ENCODE results near the gene STX7. TPM values are rescaled to one million over a fixed set of nuclear protein-coding genes. Genes with fewer than 3 reads are reported as not detected.

The STX7 gene
- total and polyA plus RNA-seq, 2 experiments from 2014 or later: 47.2 to 59.8 TPM

DNA sequence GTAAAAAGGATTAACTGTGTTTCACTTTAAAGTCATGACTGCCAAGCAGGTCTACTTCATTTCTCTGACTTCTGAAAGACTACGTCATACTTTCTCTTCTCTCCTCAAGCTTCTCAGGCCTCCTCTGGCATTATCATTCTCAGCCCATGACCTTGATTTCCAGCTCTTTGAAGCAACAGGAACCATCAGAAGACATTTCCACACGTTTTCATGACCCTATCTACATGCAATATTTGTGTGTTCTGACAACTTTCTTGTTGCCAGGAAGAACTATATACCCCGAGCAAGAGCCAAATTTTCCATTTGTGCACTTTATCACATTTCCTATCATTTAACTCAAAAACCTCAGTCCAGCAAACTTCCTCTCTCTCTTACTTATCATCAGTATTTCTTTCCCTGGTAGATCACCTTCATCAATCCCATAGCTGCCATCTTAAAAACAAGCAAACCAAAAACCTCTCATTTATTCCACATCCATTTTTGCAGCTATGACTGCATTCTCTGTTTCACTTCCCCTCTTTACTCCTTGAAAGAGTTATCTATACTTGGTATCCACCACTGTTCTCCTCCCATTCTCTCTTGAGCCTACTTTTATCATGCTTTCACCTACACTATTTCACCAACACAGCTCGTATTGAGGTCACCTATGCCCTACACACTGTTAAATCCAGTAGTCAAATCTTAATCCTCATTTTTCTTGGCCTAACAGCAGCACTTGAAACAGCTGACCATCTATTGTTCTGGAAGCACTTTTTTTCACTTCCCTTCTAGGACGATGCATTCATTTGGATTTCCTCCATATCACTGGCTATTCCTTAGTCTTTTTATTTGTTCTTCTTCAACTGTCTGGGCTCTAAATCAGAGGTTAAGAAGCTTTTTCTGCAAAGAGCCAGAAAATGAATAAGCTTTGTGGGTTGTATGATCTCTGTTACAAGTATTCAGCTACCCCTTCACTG is 47.1 kb downstream of the STX7 start:
- H3K4me2 ChIP-seq (ENCODE audit: unreplicated experiment): no peak overlapping the region
- H3K79me2 ChIP-seq (ENCODE audit: insufficient read depth): no peaks in the 10 kb centered on the region
- H3K27ac ChIP-seq: peak overlapping the region; percentile 35; the same call in 1 of the 2 replicates
- DNase-seq: no peak
- no peaks in the 10 kb centered on the region for H3K9me3 ChIP-seq (ENCODE audit: low read depth)
- no peaks in the 10 kb centered on the region for H4K20me1 ChIP-seq (ENCODE audit: insufficient read depth)
- no peaks in the 10 kb centered on the region for H3K27me3 ChIP-seq (replicated peaks; ENCODE audit: insufficient read depth)
- peaks cover 68% of the 10 kb centered on the region for H3K36me3 ChIP-seq (ENCODE audit: low read depth)
- H2AFZ ChIP-seq: no peak overlapping the region
- WGBS, 2 experiments (ENCODE audit: low coverage in 1 of 2, low lambda C conversion rate in 2 of 2, missing lambda C conversion rate in 2 of 2): 79 to 81% methylated on average over 5 of the region's 5 CpGs
- no peak overlapping the region for H3K4me3 ChIP-seq
- in situ Hi-C loops (cut with MboI): loop anchor here (10.0 kb wide), 1 partner anchor 541 kb away; no protein-coding TSS in a partner anchor
- H3F3A ChIP-seq (ENCODE audit: insufficient read depth): peaks cover 42% of the 10 kb centered on the region
- H3K4me1 ChIP-seq (ENCODE audit: insufficient read depth): peaks cover 40% of the 10 kb centered on the region
- H3K9ac ChIP-seq: no peak overlapping the region
- H3K9me2 ChIP-seq (ENCODE audit: insufficient read depth): no peaks in the 10 kb centered on the region
- no peak for TF ChIP-seq EZH2 (IDR thresholded peaks at IDR 0.05; ENCODE audit: insufficient read depth, poor library complexity, severe bottlenecking)
- no peak for TF ChIP-seq EZH2phosphoT487 (IDR thresholded peaks at IDR 0.05; ENCODE audit: insufficient read depth, low read depth)

DNA sequence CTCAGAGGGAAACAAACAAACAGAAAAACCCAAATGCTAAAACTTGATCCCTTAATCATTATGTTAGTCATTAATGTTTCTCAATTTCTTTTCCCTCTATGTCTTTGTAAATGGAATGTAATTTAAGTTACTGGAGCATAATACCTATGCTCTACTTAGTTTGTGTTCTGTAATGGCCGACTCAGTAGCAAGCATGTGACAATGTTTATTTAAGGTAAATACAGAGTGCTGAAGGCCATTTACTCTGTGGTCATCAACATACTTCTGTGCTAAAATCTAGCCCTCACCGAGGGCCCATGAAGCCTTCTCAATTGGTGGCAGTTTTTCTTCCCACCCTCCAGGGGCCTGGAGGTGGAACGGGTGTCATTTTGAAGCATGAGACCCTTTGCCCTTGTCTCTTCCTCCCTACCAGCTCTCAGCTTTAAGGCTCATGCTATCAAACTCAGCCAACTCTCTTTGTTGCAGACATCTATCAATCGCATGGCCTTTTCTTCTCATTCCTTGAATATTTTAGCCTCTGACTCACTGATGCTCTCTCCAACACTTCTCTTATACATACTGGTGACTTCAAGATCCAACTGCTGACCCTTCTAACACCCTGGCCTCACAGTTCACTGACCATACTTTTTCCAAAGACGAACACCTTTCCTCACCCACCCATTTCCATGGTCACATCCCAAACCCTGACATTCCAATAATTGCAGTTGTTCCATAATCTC is 48.2 kb downstream of the STX7 start:
- H4K20me1 ChIP-seq (ENCODE audit: insufficient read depth): no peaks in the 10 kb centered on the region
- no peaks in the 10 kb centered on the region for H3K27me3 ChIP-seq (replicated peaks; ENCODE audit: insufficient read depth)
- H2AFZ ChIP-seq: no peak overlapping the region
- peaks cover 42% of the 10 kb centered on the region for H3F3A ChIP-seq (ENCODE audit: insufficient read depth)
- H3K9ac ChIP-seq: no peak overlapping the region
- in situ Hi-C loops (cut with MboI): loop anchor here (10.0 kb wide), 1 partner anchor 540 kb away; no protein-coding TSS in a partner anchor
- DNase-seq: peak; percentile 30
- TF ChIP-seq EZH2 (IDR thresholded peaks at IDR 0.05; ENCODE audit: insufficient read depth, poor library complexity, severe bottlenecking) (no peak), EZH2phosphoT487 (IDR thresholded peaks at IDR 0.05; ENCODE audit: insufficient read depth, low read depth) (no peak)
- no peak overlapping the region for H3K4me3 ChIP-seq
- H3K9me3 ChIP-seq (ENCODE audit: low read depth): no peaks in the 10 kb centered on the region
- peaks cover 65% of the 10 kb centered on the region for H3K36me3 ChIP-seq (ENCODE audit: low read depth)
- peak overlapping the region; percentile 19 for H3K4me2 ChIP-seq (ENCODE audit: unreplicated experiment)
- WGBS, 2 experiments (ENCODE audit: low coverage in 1 of 2, low lambda C conversion rate in 2 of 2, missing lambda C conversion rate in 2 of 2): 84% methylated on average over 5 of the region's 5 CpGs
- no peak overlapping the region for H3K27ac ChIP-seq
- H3K79me2 ChIP-seq (ENCODE audit: insufficient read depth): no peaks in the 10 kb centered on the region
- H3K9me2 ChIP-seq (ENCODE audit: insufficient read depth): no peaks in the 10 kb centered on the region
- H3K4me1 ChIP-seq (ENCODE audit: insufficient read depth): peaks cover 40% of the 10 kb centered on the region

DNA sequence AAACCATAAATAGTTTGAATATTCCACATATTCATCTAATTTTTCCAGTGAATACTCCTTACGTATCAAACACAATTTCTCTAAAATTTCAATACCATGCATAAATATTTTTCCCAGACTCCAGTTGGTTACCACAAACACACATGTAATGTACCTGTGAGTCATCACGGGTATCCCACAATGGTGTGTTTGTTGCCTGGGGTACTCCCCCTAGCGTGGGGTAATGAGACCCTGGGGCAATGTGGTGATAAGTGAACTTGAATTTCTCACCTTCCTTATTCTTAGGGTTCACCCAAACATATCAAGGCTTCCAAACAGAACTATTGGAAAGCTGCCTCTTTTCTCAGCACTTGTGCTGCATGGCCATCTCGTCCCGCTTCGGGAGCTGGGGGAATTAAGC is 51.0 kb downstream of the STX7 start:
- no peaks in the 10 kb centered on the region for H3K9me2 ChIP-seq (ENCODE audit: insufficient read depth)
- H3K4me1 ChIP-seq (ENCODE audit: insufficient read depth): peaks cover 34% of the 10 kb centered on the region
- DNase-seq: no peak
- H3K9ac ChIP-seq: no peak overlapping the region
- H3F3A ChIP-seq (ENCODE audit: insufficient read depth): peaks cover 30% of the 10 kb centered on the region; the same call in 1 of the 2 replicates
- H3K27ac ChIP-seq: no peak overlapping the region
- in situ Hi-C loops (cut with MboI): loop anchor here (10.0 kb wide), 1 partner anchor 537 kb away; no protein-coding TSS in a partner anchor
- no peak overlapping the region for H3K4me2 ChIP-seq (ENCODE audit: unreplicated experiment)
- no peaks in the 10 kb centered on the region for H3K79me2 ChIP-seq (ENCODE audit: insufficient read depth)
- H4K20me1 ChIP-seq (ENCODE audit: insufficient read depth): no peaks in the 10 kb centered on the region
- 96% methylated on average over 6 of the region's 6 CpGs for WGBS, 2 experiments (ENCODE audit: low coverage in 1 of 2, low lambda C conversion rate in 2 of 2, missing lambda C conversion rate in 2 of 2)
- H3K4me3 ChIP-seq: no peak overlapping the region
- peaks cover 56% of the 10 kb centered on the region for H3K36me3 ChIP-seq (ENCODE audit: low read depth)
- TF ChIP-seq EZH2 (IDR thresholded peaks at IDR 0.05; ENCODE audit: insufficient read depth, poor library complexity, severe bottlenecking) (no peak), EZH2phosphoT487 (IDR thresholded peaks at IDR 0.05; ENCODE audit: insufficient read depth, low read depth) (no peak)
- no peaks in the 10 kb centered on the region for H3K27me3 ChIP-seq (replicated peaks; ENCODE audit: insufficient read depth)
- H2AFZ ChIP-seq: no peak overlapping the region
- no peaks in the 10 kb centered on the region for H3K9me3 ChIP-seq (ENCODE audit: low read depth)

DNA sequence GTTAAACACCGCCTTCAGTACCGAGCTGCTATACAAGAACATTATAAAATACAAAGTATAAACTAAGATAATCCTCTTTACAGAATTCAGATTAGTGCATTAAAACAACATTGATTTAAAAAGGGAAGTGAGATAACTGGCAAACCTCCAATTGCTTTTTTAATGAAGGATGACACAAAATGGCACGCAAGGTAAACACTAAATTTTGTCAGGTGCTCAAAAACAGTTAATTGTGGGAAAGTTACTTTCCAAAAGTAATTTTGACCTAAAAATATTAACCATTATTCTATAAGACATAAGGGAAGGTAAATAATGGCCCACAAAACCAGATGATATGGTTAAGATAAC is 53.3 kb downstream of the STX7 start:
- Histone ChIP-seq H4K20me1 (ENCODE audit: insufficient read depth) (no peaks in the 10 kb centered on the region), H3K27ac (no peak overlapping the region), H3K4me2 (ENCODE audit: unreplicated experiment) (no peak overlapping the region), H3K36me3 (ENCODE audit: low read depth) (peaks cover 63% of the 10 kb centered on the region), H3K79me2 (ENCODE audit: insufficient read depth) (no peaks in the 10 kb centered on the region), H3K9me3 (ENCODE audit: low read depth) (no peaks in the 10 kb centered on the region), H3F3A (ENCODE audit: insufficient read depth) (peaks cover 13% of the 10 kb centered on the region; the same call in 1 of the 2 replicates), H2AFZ (no peak overlapping the region), H3K27me3 (replicated peaks; ENCODE audit: insufficient read depth) (no peaks in the 10 kb centered on the region), H3K4me3 (no peak overlapping the region), H3K9ac (no peak overlapping the region), H3K9me2 (ENCODE audit: insufficient read depth) (no peaks in the 10 kb centered on the region), H3K4me1 (ENCODE audit: insufficient read depth) (peaks cover 14% of the 10 kb centered on the region)
- 97 to 99% methylated on average over 3 of the region's 3 CpGs for WGBS, 2 experiments (ENCODE audit: low coverage in 1 of 2, low lambda C conversion rate in 2 of 2, missing lambda C conversion rate in 2 of 2)
- no peak for TF ChIP-seq EZH2phosphoT487 (IDR thresholded peaks at IDR 0.05; ENCODE audit: insufficient read depth, low read depth)
- in situ Hi-C loops (cut with MboI): no loop called here
- DNase-seq: no peak

Data from GM23248 (cell line).